Measurements from ENCODE around the gene THSD7B.

GRCh38 chr2:137696916-137697315 lies 931.6 kb downstream of the THSD7B start:
- TF ChIP-seq CTCF (conservative IDR thresholded peaks at IDR 0.05; ENCODE audit: low read depth in 2 of 2): no peak
- TF ChIP-seq EZH2 (IDR thresholded peaks at IDR 0.05; ENCODE audit: low read depth, unreplicated experiment): no peak
- no peak for TF ChIP-seq POLR2AphosphoS5 (IDR thresholded peaks at IDR 0.05; ENCODE audit: low read depth)
- TF ChIP-seq REST (IDR thresholded peaks at IDR 0.05; ENCODE audit: unreplicated experiment): no peak
- TF ChIP-seq ETS1 (IDR thresholded peaks at IDR 0.05): no peak
- no peak for TF ChIP-seq EZH2phosphoT487 (IDR thresholded peaks at IDR 0.05; ENCODE audit: unreplicated experiment)
- no peak for TF ChIP-seq JUNB (IDR thresholded peaks at IDR 0.05; ENCODE audit: unreplicated experiment)
- no peak for TF ChIP-seq CREB1 (CRISPR knock-in tag; IDR thresholded peaks at IDR 0.05; ENCODE audit: low read depth)
